ENCODE results near the gene DNLZ.
A peak's percentile ranks its signal among the peaks of the same experiment; 100 is the strongest.

DNLZ gene

GRCh38 chr9:136376457-136376856, 12.9 kb upstream of the DNLZ start:
- H3K27ac Mint-ChIP-seq, result no peak overlapping the region
- ATAC-seq (ENCODE audit: low read depth) (no peak), DNase-seq (ENCODE audit: low spot score in 2 of 2) (no peak)
- no peaks in the 10 kb centered on the region for H3K27me3 Mint-ChIP-seq
- H3K4me1 Mint-ChIP-seq, result peaks cover 3% of the 10 kb centered on the region
- H3K4me3 Mint-ChIP-seq, result no peak overlapping the region
- H3K9me3 Mint-ChIP-seq, result no peaks in the 10 kb centered on the region
- peaks cover 4% of the 10 kb centered on the region for H3K36me3 Mint-ChIP-seq

GRCh38 chr9:136375096-136375495, 11.6 kb upstream of the DNLZ start:
- H3K27ac Mint-ChIP-seq, result no peak overlapping the region
- H3K4me1 Mint-ChIP-seq, result peaks cover 3% of the 10 kb centered on the region
- H3K4me3 Mint-ChIP-seq, result no peak overlapping the region
- DNase-seq (ENCODE audit: low spot score in 2 of 2), result no peak
- no peaks in the 10 kb centered on the region for H3K27me3 Mint-ChIP-seq
- no peaks in the 10 kb centered on the region for H3K9me3 Mint-ChIP-seq
- peaks cover 4% of the 10 kb centered on the region for H3K36me3 Mint-ChIP-seq
- no peak for ATAC-seq (ENCODE audit: low read depth)

DNA sequence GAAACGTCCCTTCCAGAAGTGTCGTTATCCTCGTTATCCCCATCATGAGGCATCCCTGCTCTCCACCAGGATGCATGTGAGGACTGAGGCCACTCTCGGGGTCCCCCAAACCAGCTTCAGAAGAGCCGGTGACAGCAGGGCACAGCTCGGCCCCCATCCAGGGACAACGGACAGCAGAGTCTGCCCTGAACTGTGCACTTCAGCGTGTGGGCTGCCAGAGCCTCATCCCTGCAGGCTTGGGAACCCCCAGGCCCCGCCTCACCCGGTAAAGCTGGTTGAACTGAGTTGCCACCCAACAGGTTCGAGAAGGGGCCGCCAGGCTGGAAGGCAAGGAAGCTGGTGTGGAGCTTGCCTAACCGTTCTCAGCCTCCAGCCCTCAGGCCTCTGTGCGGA, 10.6 kb upstream of the DNLZ start:
- DNase-seq (ENCODE audit: low spot score in 2 of 2) (no peak), ATAC-seq (ENCODE audit: low read depth) (no peak)
- Mint-ChIP-seq H3K27ac (no peak overlapping the region), H3K36me3 (peaks cover 4% of the 10 kb centered on the region), H3K4me3 (no peak overlapping the region), H3K4me1 (peaks cover 3% of the 10 kb centered on the region), H3K9me3 (no peaks in the 10 kb centered on the region), H3K27me3 (no peaks in the 10 kb centered on the region)

DNA sequence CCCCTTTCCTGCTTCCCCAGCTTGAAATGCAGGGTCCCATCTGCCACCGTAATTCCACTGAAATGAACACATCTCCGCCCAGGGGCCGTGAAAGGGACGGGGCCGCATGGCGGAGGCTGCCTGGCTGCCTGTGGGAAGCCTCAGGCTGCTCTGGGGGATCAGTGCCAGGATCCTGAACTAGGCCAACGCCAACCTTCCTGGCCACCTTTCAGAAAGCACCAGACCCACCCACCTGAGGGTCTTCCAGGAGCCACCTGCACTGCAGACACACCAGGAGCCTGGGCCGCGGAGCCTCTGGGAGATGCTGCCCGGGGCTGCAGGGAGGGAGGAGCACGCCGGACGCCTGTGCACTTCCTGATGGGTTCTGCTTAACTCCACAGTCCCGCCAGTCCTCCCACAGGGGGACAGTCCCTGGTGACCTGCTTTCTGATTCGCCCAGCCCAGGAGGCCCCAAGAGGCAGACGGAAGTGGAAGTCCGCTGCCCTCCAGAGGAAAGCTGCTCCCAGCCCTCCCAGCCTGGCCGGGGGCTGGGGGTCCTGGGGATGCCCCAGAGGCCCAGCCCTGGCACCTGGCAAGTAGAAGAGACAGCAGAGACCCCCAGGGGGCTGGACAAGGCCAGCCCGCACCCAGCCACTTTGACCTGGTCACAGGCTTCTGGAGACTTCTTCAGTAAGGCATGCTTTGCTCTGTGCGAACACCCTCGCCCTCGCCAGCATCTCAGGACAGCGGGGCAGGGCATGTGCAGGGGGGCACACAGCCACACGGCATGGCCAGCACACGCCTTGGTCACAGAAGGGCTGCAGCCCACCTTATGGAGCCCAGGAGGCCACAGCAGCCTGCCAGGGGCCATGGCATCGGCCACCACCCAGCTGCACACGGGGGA, 10.0 kb upstream of the DNLZ start, which contains the start of gene CARD9:
Gene CARD9, minus strand, starts transcription at position 370 of the 883 bp plus-strand sequence. CDS start 1,591 bp downstream, outside the sequence.
- DNase-seq (ENCODE audit: low spot score in 2 of 2), result no peak
- Mint-ChIP-seq H3K4me3 (peak within 1 kb of the TSS; percentile 17), H3K27me3 (no peaks in the 10 kb centered on the region), H3K27ac (no peak within 1 kb of the TSS), H3K4me1 (peaks cover 3% of the 10 kb centered on the region), H3K9me3 (no peaks in the 10 kb centered on the region), H3K36me3 (peaks cover 2% of the 10 kb centered on the region)
- ATAC-seq (ENCODE audit: low read depth), result no peak

DNA sequence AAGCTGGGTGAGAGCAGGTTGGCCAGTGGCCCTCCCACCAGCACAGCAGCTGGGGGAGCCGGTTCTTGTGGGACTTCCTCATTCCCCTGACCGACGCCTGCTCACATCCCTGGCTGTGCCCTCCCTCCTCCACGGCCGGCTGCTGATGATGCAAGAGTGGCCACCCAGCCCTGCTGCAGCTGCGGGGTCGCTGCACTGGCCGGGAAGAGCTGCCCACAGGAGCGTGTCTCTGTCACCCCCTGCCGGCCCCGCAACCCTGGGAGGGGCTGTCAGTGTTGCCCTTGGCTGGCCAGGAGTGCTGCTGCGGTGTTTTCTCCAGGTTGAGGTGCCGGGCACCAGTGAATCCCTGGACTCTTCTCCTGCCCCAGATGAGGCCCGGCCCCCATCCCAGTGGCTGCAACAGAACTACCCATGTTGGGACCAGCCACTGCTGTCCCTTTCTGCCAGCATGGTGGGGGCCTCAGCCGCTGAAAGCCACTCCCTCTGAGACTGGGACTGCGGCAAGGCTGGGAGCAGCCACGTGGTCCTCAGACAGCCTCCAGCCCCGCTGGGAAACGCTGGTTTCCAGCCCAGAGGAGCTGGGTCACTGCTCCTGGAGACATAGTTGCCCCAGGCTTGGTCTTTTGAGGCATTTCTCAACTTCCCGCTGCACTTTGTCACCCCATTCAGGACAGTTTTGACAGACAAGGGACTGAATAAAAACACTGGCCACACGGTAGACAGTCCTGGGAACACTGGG, 9.2 kb upstream of the DNLZ start:
- DNase-seq (ENCODE audit: low spot score in 2 of 2) (no peak), ATAC-seq (ENCODE audit: low read depth) (peak; percentile 73)
- Mint-ChIP-seq H3K36me3 (peaks cover 2% of the 10 kb centered on the region), H3K27ac (no peak overlapping the region), H3K27me3 (peaks cover 1% of the 10 kb centered on the region), H3K4me1 (peaks cover 3% of the 10 kb centered on the region), H3K4me3 (peak overlapping the region; percentile 17), H3K9me3 (no peaks in the 10 kb centered on the region)

- H3K27ac Mint-ChIP-seq, result no peak overlapping the region
- peaks cover 1% of the 10 kb centered on the region for H3K27me3 Mint-ChIP-seq
- H3K4me1 Mint-ChIP-seq, result peaks cover 3% of the 10 kb centered on the region
These were observed 8.5 kb upstream of the DNLZ start for GRCh38 chr9:136372006-136372405.

GRCh38 chr9:136371533-136371880, 8.0 kb upstream of the DNLZ start:
- Mint-ChIP-seq H3K4me3 (no peak overlapping the region), H3K4me1 (peaks cover 3% of the 10 kb centered on the region), H3K27me3 (peaks cover 1% of the 10 kb centered on the region), H3K36me3 (peaks cover 2% of the 10 kb centered on the region), H3K27ac (no peak overlapping the region), H3K9me3 (no peaks in the 10 kb centered on the region)
- DNase-seq (ENCODE audit: low spot score in 2 of 2) (no peak), ATAC-seq (ENCODE audit: low read depth) (no peak)

More at GRCh38 chr9:136372006-136372405, 8.5 kb upstream of the DNLZ start:
- H3K4me3 Mint-ChIP-seq, result no peak overlapping the region
- no peak for DNase-seq (ENCODE audit: low spot score in 2 of 2)
- no peak for ATAC-seq (ENCODE audit: low read depth)
- H3K36me3 Mint-ChIP-seq, result peaks cover 2% of the 10 kb centered on the region
- no peaks in the 10 kb centered on the region for H3K9me3 Mint-ChIP-seq

- Mint-ChIP-seq H3K4me3 (no peak overlapping the region), H3K9me3 (no peaks in the 10 kb centered on the region), H3K36me3 (peaks cover 2% of the 10 kb centered on the region), H3K4me1 (peaks cover 7% of the 10 kb centered on the region), H3K27me3 (peaks cover 1% of the 10 kb centered on the region), H3K27ac (no peak overlapping the region)
- no peak for DNase-seq (ENCODE audit: low spot score in 2 of 2)
- ATAC-seq (ENCODE audit: low read depth), result no peak
These were observed 7.4 kb upstream of the DNLZ start for GRCh38 chr9:136370687-136371532.

GRCh38 chr9:136370037-136370436, 6.5 kb upstream of the DNLZ start:
- no peaks in the 10 kb centered on the region for H3K9me3 Mint-ChIP-seq
- peaks cover 1% of the 10 kb centered on the region for H3K27me3 Mint-ChIP-seq
- peaks cover 10% of the 10 kb centered on the region for H3K4me1 Mint-ChIP-seq
- H3K4me3 Mint-ChIP-seq, result no peak overlapping the region
- no peak overlapping the region for H3K27ac Mint-ChIP-seq
- DNase-seq (ENCODE audit: low spot score in 2 of 2) (no peak), ATAC-seq (ENCODE audit: low read depth) (no peak)
- H3K36me3 Mint-ChIP-seq, result peaks cover 2% of the 10 kb centered on the region

DNA sequence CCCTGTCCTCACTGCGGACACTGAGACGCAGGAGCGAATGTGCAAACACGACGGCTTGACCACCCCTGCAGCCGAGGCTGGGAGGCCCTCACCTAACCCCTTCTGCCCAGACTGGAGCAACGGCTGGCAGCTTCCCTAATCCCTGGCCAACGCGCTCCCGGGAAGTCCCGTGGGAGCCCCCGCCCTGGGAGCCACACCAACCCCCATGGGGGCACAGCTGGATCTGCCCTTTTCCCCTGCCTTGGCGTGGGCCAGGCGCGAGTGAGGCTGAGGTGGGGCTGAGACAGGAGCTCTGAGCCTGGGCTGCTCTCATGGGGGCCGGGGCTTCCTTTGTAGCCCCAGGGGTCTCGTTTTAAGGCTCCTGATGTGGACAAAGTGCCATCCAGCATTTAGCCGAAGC, 4.6 kb upstream of the DNLZ start:
- peaks cover 1% of the 10 kb centered on the region for H3K27me3 Mint-ChIP-seq
- H3K36me3 Mint-ChIP-seq, result no peaks in the 10 kb centered on the region
- ATAC-seq (ENCODE audit: low read depth), result no peak
- H3K4me1 Mint-ChIP-seq, result peaks cover 10% of the 10 kb centered on the region
- no peak for DNase-seq (ENCODE audit: low spot score in 2 of 2)
- no peak overlapping the region for H3K27ac Mint-ChIP-seq
- H3K9me3 Mint-ChIP-seq, result no peaks in the 10 kb centered on the region
- H3K4me3 Mint-ChIP-seq, result no peak overlapping the region

GRCh38 chr9:136367296-136368145, 4.0 kb upstream of the DNLZ start:
- Mint-ChIP-seq H3K4me1 (peaks cover 6% of the 10 kb centered on the region), H3K27ac (no peak overlapping the region), H3K4me3 (no peak overlapping the region), H3K27me3 (peaks cover 1% of the 10 kb centered on the region), H3K9me3 (no peaks in the 10 kb centered on the region), H3K36me3 (no peaks in the 10 kb centered on the region)
- DNase-seq (ENCODE audit: low spot score in 2 of 2) (no peak), ATAC-seq (ENCODE audit: low read depth) (no peak)

GRCh38 chr9:136366826-136367225, 3.3 kb upstream of the DNLZ start:
- H3K4me1 Mint-ChIP-seq, result peaks cover 6% of the 10 kb centered on the region
- no peak overlapping the region for H3K4me3 Mint-ChIP-seq
- no peak overlapping the region for H3K27ac Mint-ChIP-seq
- DNase-seq (ENCODE audit: low spot score in 2 of 2), result no peak
- H3K9me3 Mint-ChIP-seq, result no peaks in the 10 kb centered on the region
- H3K36me3 Mint-ChIP-seq, result peaks cover 1% of the 10 kb centered on the region
- no peak for ATAC-seq (ENCODE audit: low read depth)
- peaks cover 1% of the 10 kb centered on the region for H3K27me3 Mint-ChIP-seq

DNA sequence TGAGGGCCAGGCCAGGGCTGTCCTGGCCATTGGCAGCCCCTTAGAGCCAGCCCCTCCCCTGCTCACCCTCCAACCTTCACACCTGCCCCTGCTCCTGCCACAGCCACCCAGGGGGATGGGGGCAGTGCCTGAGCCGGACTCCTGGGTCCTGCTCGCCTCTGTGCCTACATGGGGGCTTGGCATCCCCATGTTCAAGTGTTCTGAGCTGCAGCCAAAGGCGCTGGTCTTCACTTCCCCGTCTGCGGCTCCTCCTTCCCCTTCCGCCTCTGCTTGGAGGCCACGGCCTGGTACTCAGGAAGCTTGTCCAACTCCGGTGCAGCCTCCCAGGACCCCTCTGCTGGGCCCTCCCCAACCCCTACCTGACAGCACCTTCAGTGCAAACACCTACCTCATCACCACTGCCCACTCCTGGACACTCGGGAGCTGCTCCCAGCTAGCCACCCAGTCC, 2.3 kb upstream of the DNLZ start:
- no peak overlapping the region for H3K27ac Mint-ChIP-seq
- H3K4me1 Mint-ChIP-seq, result peaks cover 6% of the 10 kb centered on the region
- H3K36me3 Mint-ChIP-seq, result peaks cover 1% of the 10 kb centered on the region
- H3K27me3 Mint-ChIP-seq, result peaks cover 1% of the 10 kb centered on the region
- DNase-seq (ENCODE audit: low spot score in 2 of 2) (no peak), ATAC-seq (ENCODE audit: low read depth) (no peak)
- H3K9me3 Mint-ChIP-seq, result no peaks in the 10 kb centered on the region
- H3K4me3 Mint-ChIP-seq, result peak overlapping the region; percentile 21

Data from memory B cell (primary cell).